ENCODE measurements around the gene MGMT. TPM values are rescaled to one million over a fixed set of nuclear protein-coding genes. Genes with fewer than 3 reads are reported as not detected.

The MGMT gene
- polyA plus RNA-seq, 1 of the 3 experiments (the other 2 are of a cell fraction), result 10.8 TPM

DNA sequence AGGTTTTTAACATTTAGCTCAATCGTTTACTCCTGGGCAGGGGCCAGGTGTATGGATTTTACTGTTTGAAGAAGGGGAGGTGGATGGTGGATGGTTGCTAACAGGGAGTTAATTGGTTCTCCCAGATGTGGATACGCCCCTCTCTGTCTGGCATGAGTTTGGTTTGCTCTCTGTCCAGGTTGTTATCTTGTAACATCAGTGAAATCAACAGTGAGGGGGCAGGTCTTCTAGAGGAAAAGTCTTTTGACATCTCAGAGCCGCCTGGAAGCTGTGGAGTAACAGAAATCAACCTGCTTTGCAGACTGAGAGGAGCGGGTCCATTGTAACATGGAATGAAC lies 243.4 kb downstream of the MGMT start:
- Histone ChIP-seq H3K79me2 (ENCODE audit: insufficient read depth) (no peaks in the 10 kb centered on the region), H4K20me1 (ENCODE audit: insufficient read depth) (no peaks in the 10 kb centered on the region), H3K9me3 (no peaks in the 10 kb centered on the region), H3K27ac (ENCODE audit: low read depth in 2 of 2, low read length in 1 of 2) (no peak overlapping the region), H3K4me1 (ENCODE audit: control insufficient read depth in 1 of 2, insufficient read depth in 2 of 2, low read depth in 1 of 2, low read length in 1 of 2) (peaks cover 0 to 10% of the 10 kb centered on the region in 2 experiments; a peak in 1 of 4 replicates), H3K4me3 (ENCODE audit: low read depth in 2 of 2, low read length in 1 of 2) (no peak overlapping the region), H2AFZ (ENCODE audit: low read depth) (no peak overlapping the region), H3K9ac (no peak overlapping the region), H3K9me2 (no peaks in the 10 kb centered on the region), H3K27me3 (ENCODE audit: insufficient read depth) (no peaks in the 10 kb centered on the region), H3K36me3 (replicated peaks in 1 of 2; ENCODE audit: control insufficient read depth in 1 of 2, insufficient read depth in 2 of 2, low read length in 1 of 2) (no peaks in the 10 kb centered on the region), H3K4me2 (no peak overlapping the region), H3F3A (replicated peaks; ENCODE audit: insufficient read depth) (no peaks in the 10 kb centered on the region)
- no peak for DNase-seq
- ChIA-PET POLR2A (no interaction called here), CTCF (no interaction called here)
- 27% methylated on average over 4 of the region's 4 CpGs for WGBS (ENCODE audit: low lambda C conversion rate)
- no peak for TF ChIP-seq GATA2 (CRISPR knock-in tag; IDR thresholded peaks at IDR 0.05)
- no peak for TF ChIP-seq FOXM1 (IDR thresholded peaks at IDR 0.05; ENCODE audit: low read depth)
- TF ChIP-seq FOSL2 (IDR thresholded peaks at IDR 0.05; ENCODE audit: borderline replicate concordance, low read depth), result no peak
- TF ChIP-seq RXRA (IDR thresholded peaks at IDR 0.05; ENCODE audit: borderline replicate concordance, low read depth), result no peak
- no peak for TF ChIP-seq CHD2 (IDR thresholded peaks at IDR 0.05; ENCODE audit: low read length, partially characterized antibody)
- TF ChIP-seq POLR2AphosphoS5 (IDR thresholded peaks at IDR 0.05; ENCODE audit: low read depth, low read length), result no peak
- no peak for TF ChIP-seq USF1 (IDR thresholded peaks at IDR 0.05; ENCODE audit: borderline replicate concordance, low read depth)
- no peak for TF ChIP-seq CTCF (IDR thresholded peaks at IDR 0.05)
- no peak for TF ChIP-seq MEF2A (IDR thresholded peaks at IDR 0.05; ENCODE audit: borderline replicate concordance, low read depth)
- TF ChIP-seq NFIC (IDR thresholded peaks at IDR 0.05; ENCODE audit: borderline replicate concordance), result no peak
- no peak for TF ChIP-seq EZH2phosphoT487 (IDR thresholded peaks at IDR 0.05; ENCODE audit: borderline replicate concordance, low read depth)
- no peak for TF ChIP-seq RCOR1 (IDR thresholded peaks at IDR 0.05; ENCODE audit: low read length)
- TF ChIP-seq, protein P1, sequence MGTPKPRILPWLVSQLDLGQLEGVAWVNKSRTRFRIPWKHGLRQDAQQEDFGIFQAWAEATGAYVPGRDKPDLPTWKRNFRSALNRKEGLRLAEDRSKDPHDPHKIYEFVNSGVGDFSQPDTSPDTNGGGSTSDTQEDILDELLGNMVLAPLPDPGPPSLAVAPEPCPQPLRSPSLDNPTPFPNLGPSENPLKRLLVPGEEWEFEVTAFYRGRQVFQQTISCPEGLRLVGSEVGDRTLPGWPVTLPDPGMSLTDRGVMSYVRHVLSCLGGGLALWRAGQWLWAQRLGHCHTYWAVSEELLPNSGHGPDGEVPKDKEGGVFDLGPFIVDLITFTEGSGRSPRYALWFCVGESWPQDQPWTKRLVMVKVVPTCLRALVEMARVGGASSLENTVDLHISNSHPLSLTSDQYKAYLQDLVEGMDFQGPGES (IDR thresholded peaks at IDR 0.05; ENCODE audit: low read depth, low read length), result no peak
- TF ChIP-seq EP300 (IDR thresholded peaks at IDR 0.05; ENCODE audit: borderline replicate concordance in 1 of 2, low read depth in 1 of 2, low read length in 1 of 2), result no peak
- TF ChIP-seq JUND (IDR thresholded peaks at IDR 0.05), result no peak
- no peak for TF ChIP-seq MXI1 (IDR thresholded peaks at IDR 0.05; ENCODE audit: low read depth, low read length)
- no peak for TF ChIP-seq TEAD4 (IDR thresholded peaks at IDR 0.05; ENCODE audit: borderline replicate concordance, insufficient read depth)
- TF ChIP-seq TAF1 (IDR thresholded peaks at IDR 0.05; ENCODE audit: borderline replicate concordance, low read depth, low read length), result no peak
- TF ChIP-seq REST (IDR thresholded peaks at IDR 0.05; ENCODE audit: low read depth, low read length), result no peak
- no peak for TF ChIP-seq USF2 (IDR thresholded peaks at IDR 0.05; ENCODE audit: borderline replicate concordance, low read depth, low read length)

Measured in SK-N-SH (cell line).